Activated CD4-positive, CD25-positive, alpha-beta regulatory T cell (primary cell): ENCODE results near the gene DES.
A peak's percentile ranks its signal among the peaks of the same experiment; 100 is the strongest.

ENCODE experiments used
- DNase-seq, 4 experiments: peaks; one replicate each; lab custom pipeline; 2025; lab: John Stamatoyannopoulos, UW

Gene DES

DNA sequence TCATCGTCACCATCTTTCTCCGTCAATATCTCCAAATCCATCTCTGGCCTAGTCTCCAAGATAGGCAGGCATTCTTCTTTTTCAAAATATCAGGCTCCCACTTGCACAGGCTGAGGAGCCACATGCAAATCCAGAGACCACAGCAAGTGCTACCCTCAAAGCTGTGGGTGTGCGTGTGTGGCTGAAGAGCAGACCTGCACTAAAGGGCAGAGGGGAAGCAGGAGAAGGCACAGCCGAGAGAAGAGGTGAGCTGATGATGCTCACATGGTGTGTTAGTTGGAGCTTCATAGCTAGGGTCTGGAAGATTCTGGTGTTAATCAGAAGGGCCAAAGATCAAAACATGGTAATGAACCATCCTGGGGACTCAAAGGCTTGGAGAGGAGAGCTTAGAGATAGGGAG, 20.3 kb downstream of the DES start:
- DNase-seq: no peak

DNA sequence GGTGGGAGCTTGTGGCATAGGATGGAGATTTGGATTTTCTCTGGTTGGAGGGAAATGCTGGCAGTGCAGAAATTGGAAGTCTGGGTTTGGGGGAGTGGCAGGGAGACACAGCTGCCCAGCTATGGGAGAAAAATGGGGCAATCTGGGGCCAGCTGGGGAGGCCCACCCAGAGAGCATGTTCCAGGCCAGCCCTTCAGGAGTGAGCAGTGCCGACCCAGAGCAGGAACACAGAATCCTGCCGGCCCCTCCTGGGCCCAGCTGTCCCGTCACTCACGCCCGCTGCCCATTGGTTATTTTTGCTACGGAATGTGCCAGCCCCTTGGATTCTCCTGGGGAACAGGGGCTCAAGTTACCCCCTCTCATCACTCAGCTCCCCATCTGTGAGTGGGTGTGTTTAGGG, 21.3 kb downstream of the DES start:
- no peak for DNase-seq

GRCh38 chr2:219440388-219441256, 22.4 kb downstream of the DES start:
- no peak for DNase-seq

DNA sequence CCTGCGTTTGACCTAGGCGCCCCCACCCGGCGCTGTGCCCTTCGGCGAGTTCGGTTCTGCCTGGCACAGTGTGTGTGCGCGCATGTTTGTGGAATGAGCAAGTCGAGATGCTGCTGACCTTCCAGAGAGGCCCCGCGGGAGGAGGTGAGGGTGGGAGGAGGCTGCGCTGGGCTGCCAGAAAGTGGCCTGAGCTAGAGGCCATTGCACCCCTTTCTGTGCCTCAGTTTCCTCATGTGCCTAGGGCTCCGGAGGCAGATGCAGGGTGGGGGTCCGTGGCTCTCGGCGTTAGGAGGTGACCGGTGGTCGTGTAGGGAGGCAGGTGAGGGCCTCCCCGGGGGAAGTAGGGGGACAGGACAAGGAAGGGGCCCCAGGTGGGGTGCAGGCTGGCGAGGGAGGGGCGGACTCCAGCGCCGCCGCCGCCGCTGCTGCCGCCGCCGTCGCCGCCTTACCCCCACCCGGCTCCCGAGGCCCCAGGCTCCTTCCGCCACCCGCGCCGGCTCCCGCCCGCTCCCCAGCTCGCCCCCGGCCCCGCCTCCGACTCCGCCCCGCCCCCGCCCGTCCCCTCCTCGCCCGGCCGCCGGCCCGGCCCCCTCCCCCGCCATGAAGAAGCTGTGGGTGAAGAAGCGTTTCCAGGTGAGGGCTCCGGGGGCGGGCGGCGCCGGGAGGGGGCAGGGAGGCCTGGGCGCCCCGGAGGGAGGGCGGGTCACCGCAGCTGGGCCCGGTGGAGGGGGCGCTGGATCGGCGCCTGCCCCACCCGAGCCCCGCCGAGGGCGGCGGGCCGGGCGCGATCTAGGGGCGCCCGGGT, 23.5 kb downstream of the DES start:
- peak in 2 of 4 experiments; percentile 6 to 18 for DNase-seq

DNA sequence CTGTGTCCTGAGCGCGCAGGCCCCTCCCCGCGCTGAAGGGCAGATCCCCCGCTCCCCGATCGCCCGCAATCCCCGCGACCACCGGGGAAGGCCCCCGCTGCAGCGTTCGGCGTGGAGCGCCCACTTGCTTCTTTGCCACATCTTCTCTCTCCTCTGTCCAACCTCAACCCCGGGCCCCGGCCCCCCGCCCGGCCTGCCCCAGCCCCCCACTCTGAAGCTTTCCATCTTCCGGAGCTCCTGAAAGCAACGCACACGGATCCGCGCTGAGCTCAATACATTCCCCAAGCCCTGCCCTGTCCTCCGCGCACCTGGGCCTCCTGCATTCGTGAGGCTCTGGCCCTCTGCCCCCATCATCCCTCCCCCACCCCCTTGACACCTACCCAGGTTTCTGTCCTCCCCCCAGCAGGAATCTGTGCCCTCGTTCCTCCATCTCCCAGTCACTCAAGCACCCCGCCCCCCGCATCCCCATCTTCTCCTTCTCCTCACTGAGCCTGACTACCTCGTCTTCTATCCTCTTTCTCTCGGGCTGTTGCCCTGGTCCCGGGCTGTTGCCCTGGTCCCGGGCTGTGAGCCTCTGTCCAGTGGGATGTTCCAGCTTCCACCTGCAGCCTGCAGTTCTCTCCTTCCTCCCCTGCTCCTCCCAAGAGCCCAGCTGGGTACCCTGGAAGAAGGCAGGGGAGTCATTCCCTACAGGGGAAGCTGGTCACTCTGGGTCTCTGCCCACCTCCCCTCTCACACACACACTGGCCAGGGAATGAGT, 24.3 kb downstream of the DES start:
- no peak for DNase-seq

GRCh38 chr2:219443016-219443696, 25.0 kb downstream of the DES start:
- no peak for DNase-seq

DNA sequence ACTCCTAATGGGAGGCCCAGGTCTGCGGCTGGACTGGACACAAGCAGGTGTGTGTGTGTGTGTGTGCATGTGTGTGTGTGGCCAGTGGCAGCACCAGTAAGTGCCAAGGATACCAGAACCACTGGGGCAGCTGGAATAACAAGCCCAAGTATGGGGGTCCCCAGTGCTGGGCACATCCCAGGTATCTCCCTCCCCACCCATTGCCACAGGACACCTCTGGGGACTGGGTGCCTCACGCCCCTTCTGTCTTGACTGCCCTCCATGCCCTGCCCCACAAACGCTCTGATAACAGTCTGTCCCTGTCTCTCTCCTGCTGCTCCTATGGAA, 25.5 kb downstream of the DES start:
- no peak for DNase-seq

GRCh38 chr2:219444566-219445091, 26.5 kb downstream of the DES start:
- DNase-seq: no peak

- no peak for DNase-seq
Measured at GRCh38 chr2:219445220-219445640, 27.1 kb downstream of the DES start.

DNA sequence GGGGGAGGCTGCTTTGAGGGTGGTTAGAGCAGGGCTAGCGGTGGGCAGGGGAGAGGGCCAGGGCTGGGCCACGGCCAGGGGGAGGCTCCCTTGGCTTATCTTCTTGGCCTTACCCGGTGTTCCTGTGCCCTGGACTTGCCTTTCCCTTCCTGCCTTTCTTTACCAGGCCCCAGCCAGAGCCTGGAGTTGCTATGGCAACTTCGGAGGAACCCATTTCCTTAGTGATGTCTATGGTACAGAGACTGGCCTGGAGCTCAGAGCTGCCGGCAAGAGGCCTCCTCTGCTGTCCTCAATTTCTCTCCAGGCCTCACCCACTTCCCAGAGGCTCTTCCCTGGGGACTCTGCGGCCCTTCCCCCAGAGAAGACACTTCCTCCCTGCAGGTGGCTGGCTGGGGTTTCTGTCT, 27.9 kb downstream of the DES start:
- DNase-seq: no peak

- no peak for DNase-seq
Measured at GRCh38 chr2:219446689-219447088, 28.5 kb downstream of the DES start.

DNA sequence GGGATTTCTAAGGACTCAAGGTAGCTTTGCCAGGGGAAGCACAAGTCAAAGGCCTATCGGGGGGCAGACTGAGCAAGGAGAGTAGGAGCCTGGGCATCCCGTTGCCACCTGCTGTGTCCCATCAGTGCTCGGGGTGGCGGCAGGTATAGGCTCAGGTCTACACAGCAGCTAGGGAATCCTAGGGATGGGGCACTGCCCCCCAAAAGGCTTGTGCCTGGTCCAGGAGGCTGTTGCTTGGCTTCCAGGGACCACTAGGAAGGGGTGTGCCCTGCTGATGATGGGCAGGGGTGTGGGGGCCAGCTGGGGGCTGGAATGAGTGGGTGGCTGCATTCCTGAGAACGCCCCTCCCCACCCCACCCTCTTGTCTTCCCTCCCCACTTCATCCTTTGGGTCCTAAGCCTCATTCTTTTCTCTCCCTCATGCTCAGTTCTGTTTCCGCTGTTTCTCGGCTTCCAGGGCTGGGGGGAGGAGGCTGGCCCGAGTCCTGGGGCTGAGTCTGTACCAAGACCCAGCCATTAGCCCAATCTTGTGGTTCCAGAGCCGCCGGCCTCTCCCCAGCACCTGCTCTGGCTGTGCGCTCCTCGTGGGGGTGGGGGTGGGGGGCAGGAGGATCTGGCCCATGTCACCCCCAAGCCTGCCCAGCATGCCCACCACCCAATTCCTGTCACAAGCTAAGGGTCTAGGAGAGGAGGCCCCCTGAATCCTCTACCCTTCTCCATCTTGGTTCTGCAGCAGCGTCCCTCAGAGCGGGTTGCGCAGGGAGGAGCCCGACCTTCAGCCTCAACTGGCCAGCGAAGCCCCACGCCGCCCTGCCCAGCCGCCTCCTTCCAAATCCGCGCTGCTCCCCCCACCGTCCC, 29.3 kb downstream of the DES start:
- DNase-seq: no peak

- DNase-seq: no peak
Measured at GRCh38 chr2:219448099-219448775, 30.1 kb downstream of the DES start.

DNA sequence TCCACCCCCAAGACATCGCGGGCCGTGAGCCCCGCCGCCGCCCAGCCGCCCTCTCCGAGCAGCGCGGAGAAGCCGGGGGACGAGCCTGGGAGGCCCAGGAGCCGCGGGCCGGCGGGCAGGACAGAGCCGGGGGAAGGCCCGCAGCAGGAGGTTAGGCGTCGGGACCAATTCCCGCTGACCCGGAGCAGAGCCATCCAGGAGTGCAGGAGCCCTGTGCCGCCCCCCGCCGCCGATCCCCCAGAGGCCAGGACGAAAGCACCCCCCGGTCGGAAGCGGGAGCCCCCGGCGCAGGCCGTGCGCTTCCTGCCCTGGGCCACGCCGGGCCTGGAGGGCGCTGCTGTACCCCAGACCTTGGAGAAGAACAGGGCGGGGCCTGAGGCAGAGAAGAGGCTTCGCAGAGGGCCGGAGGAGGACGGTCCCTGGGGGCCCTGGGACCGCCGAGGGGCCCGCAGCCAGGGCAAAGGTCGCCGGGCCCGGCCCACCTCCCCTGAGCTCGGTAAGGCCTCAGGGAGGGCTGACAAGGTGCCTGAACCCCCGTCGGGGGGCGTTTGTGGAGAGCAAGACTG, 30.7 kb downstream of the DES start:
- no peak for DNase-seq

- DNase-seq: no peak
Measured at GRCh38 chr2:219449609-219450008, 31.4 kb downstream of the DES start.

GRCh38 chr2:219451661-219452360, 33.6 kb downstream of the DES start:
- no peak for DNase-seq

- no peak for DNase-seq
Measured at GRCh38 chr2:219452361-219453317, 34.5 kb downstream of the DES start.
